Keratinocyte (primary cell): Measurements from ENCODE around the gene NDUFAF8. TPM values are rescaled to one million over a fixed set of nuclear protein-coding genes. Genes with fewer than 3 reads are reported as not detected.

Experiments
- DNase-seq: peaks from one replicate; pipeline ENCODE4 v3.0.0-alpha.2; 2011; ENCODE audit warnings: low read depth, missing footprints, low spot score
- FAIRE-seq: peaks from 2 replicates; lab custom pipeline; 2011; peaks lifted over from hg19 to GRCh38; lab: Jason Lieb, UNC
- H2AFZ ChIP-seq: 2 replicates; pipeline ENCODE4 v1.6.0; 2012; ENCODE audit warnings: low read length, control low read depth, inconsistent platforms; ENCODE audit not compliant: control insufficient read depth
- H3K27ac ChIP-seq: 2 replicates; pipeline ENCODE4 v1.5.1; 2011; ENCODE audit warnings: low read length; ENCODE audit not compliant: control insufficient read depth, insufficient read depth
- H3K27me3 ChIP-seq: 3 replicates; pipeline ENCODE4 v1.6.0; 2011; ENCODE audit warnings: low read length; ENCODE audit not compliant: control insufficient read depth, insufficient read depth; ENCODE audit errors: extremely low read depth
- H3K36me3 ChIP-seq, 2 experiments: 2 replicates in 1 of 2; 3 replicates in 1 of 2; pipeline ENCODE4 v1.5.1; 2011; ENCODE audit warnings: low read length in 2 of 2, mild to moderate bottlenecking in 1 of 2; ENCODE audit not compliant: control insufficient read depth in 2 of 2, insufficient read depth in 2 of 2; ENCODE audit errors: extremely low read depth in 1 of 2
- H3K4me1 ChIP-seq: 3 replicates; pipeline ENCODE4 v1.5.1; 2011; ENCODE audit warnings: low read length; ENCODE audit not compliant: control insufficient read depth, insufficient read depth; ENCODE audit errors: extremely low read depth
- H3K4me2 ChIP-seq: 3 replicates; pipeline ENCODE4 v1.6.0; 2011; ENCODE audit warnings: low read depth, low read length; ENCODE audit not compliant: control insufficient read depth, insufficient read depth; ENCODE audit errors: extremely low read depth
- H3K4me3 ChIP-seq, 3 experiments: fragments of 200-600 bp in 1 of 3; sonication (generic) in 1 of 3; 2 replicates in 2 of 3; 3 replicates in 1 of 3; pipeline ENCODE4 v1.5.1; 2011 to 2016; ENCODE audit warnings: low read length in 3 of 3, mild to moderate bottlenecking in 3 of 3, control low read depth in 2 of 3, inconsistent platforms in 1 of 3, low read depth in 1 of 3, mixed read lengths in 1 of 3, mixed run types in 1 of 3, moderate library complexity in 1 of 3; ENCODE audit not compliant: control insufficient read depth in 2 of 3, insufficient read depth in 2 of 3; ENCODE audit errors: extremely low read depth in 1 of 3
- H3K79me2 ChIP-seq: 2 replicates; pipeline ENCODE4 v1.6.0; 2012; ENCODE audit warnings: low read length; ENCODE audit not compliant: control insufficient read depth, insufficient read depth
- H3K9ac ChIP-seq: 3 replicates; pipeline ENCODE4 v1.6.0; 2011; ENCODE audit warnings: low read length; ENCODE audit not compliant: control insufficient read depth, insufficient read depth; ENCODE audit errors: extremely low read depth
- H3K9me1 ChIP-seq: 3 replicates; pipeline ENCODE4 v1.6.0; 2011; ENCODE audit warnings: low read length; ENCODE audit not compliant: control insufficient read depth, insufficient read depth; ENCODE audit errors: extremely low read depth
- H3K9me3 ChIP-seq: 2 replicates; pipeline ENCODE4 v1.5.1; 2012; ENCODE audit warnings: low read depth, low read length; ENCODE audit not compliant: control insufficient read depth
- H4K20me1 ChIP-seq: 3 replicates; pipeline ENCODE4 v1.6.0; 2011; ENCODE audit warnings: low read length; ENCODE audit not compliant: control insufficient read depth, insufficient read depth; ENCODE audit errors: extremely low read depth
- EZH2 ChIP-seq: IDR thresholded peaks from one replicate; pipeline ENCODE4 v1.6.1; 2012; ENCODE audit warnings: inconsistent platforms, mild to moderate bottlenecking, low read length, moderate library complexity
- dilution Hi-C: fragments of 300-500 bp; cut with MboI; formaldehyde crosslinking; loops from one replicate; pipeline ENCODE4 v1.7.0; 2020; ENCODE audit warnings: low sequenced_read_pairs; ENCODE audit not compliant: extremely low pct_ligation_motif_present
- polyA plus RNA-seq, 5 experiments: library from polyadenylated mRNA; depleted of rRNA in 3 of 5; stranded (reverse) in 3 of 5; stranded (forward) in 1 of 5; unstranded in 1 of 5; fragments of >200 nt; gene quantifications; 1 replicate in 1 of 5; 2 replicates in 3 of 5; 3 replicates in 1 of 5; pipeline versions ENCODE4 v1.2.1 to v1.2.3, GENCODE V29; 2011 to 2012; ENCODE audit warnings: missing spikeins in 2 of 5, low read depth in 1 of 5, low replicate concordance in 1 of 5
- TF ChIP-seq, protein P1 (sequence below), 3 experiments: IDR thresholded peaks in 1 of 3; conservative IDR thresholded peaks in 1 of 3; optimal IDR thresholded peaks in 1 of 3; 2 replicates in 2 of 3; 3 replicates in 1 of 3; pipeline versions ENCODE3 to v1.5.1; 2011; ENCODE audit warnings: low read length in 3 of 3, mild to moderate bottlenecking in 3 of 3, moderate library complexity in 2 of 3, control low read depth in 1 of 3, inconsistent platforms in 1 of 3; ENCODE audit not compliant: insufficient read depth in 2 of 3; ENCODE audit errors: extremely low read depth in 1 of 3

The NDUFAF8 gene
- polyA plus RNA-seq, 1 donor (not counting 4 experiments of a cell fraction or from before 2014, with no cell fraction given), result 171 TPM

GRCh38 chr17:81267390-81268067, 28.4 kb downstream of the NDUFAF8 start:
- Histone ChIP-seq H3K27ac (no peak overlapping the region), H3K4me3 (no peak overlapping the region), H2AFZ (no peak overlapping the region), H3K9me1 (peaks cover 2% of the 10 kb centered on the region), H3K9me3 (no peaks in the 10 kb centered on the region), H4K20me1 (peaks cover 4% of the 10 kb centered on the region), H3K9ac (no peak overlapping the region), H3K36me3 (peaks cover 20 to 25% of the 10 kb centered on the region in 2 experiments), H3K79me2 (no peaks in the 10 kb centered on the region), H3K4me1 (peaks cover 11% of the 10 kb centered on the region), H3K4me2 (no peak overlapping the region), H3K27me3 (no peaks in the 10 kb centered on the region)
- DNase-seq (no peak), FAIRE-seq (no peak)
- dilution Hi-C loops, result no loop called here
- TF ChIP-seq, protein P1, sequence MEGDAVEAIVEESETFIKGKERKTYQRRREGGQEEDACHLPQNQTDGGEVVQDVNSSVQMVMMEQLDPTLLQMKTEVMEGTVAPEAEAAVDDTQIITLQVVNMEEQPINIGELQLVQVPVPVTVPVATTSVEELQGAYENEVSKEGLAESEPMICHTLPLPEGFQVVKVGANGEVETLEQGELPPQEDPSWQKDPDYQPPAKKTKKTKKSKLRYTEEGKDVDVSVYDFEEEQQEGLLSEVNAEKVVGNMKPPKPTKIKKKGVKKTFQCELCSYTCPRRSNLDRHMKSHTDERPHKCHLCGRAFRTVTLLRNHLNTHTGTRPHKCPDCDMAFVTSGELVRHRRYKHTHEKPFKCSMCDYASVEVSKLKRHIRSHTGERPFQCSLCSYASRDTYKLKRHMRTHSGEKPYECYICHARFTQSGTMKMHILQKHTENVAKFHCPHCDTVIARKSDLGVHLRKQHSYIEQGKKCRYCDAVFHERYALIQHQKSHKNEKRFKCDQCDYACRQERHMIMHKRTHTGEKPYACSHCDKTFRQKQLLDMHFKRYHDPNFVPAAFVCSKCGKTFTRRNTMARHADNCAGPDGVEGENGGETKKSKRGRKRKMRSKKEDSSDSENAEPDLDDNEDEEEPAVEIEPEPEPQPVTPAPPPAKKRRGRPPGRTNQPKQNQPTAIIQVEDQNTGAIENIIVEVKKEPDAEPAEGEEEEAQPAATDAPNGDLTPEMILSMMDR (optimal IDR thresholded peaks at IDR 0.05 in 1 of 3, IDR thresholded peaks at IDR 0.05 in 1 of 3, conservative IDR thresholded peaks at IDR 0.05 in 1 of 3; ENCODE audit: extremely low read depth in 1 of 3, insufficient read depth in 2 of 3, low read length in 3 of 3), result no peak

DNA sequence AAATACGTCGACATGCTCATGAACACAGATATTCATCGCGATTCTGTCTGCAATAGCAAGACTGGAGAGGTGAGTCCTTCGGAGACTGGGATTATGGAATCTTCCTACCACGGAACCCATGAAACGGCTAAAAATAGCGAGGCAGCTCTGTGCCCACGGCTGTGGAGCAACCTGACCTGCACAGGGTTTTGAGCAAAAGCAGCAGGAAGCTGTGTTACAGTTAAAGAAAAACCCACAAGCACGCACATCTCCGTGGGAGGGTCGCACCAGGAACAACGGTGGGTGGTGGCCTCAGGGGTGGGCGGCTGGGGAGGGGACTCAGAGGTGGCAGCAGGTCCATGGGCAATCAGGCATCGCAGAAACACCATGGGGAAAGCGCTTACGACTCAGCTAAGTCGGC, 31.2 kb downstream of the NDUFAF8 start:
- no peak overlapping the region for H2AFZ ChIP-seq
- no peaks in the 10 kb centered on the region for H3K27me3 ChIP-seq
- no peak for FAIRE-seq
- dilution Hi-C loops, result no loop called here
- peaks cover 4% of the 10 kb centered on the region for H4K20me1 ChIP-seq
- H3K9me3 ChIP-seq, result no peaks in the 10 kb centered on the region
- TF ChIP-seq, protein P1 (optimal IDR thresholded peaks at IDR 0.05 in 1 of 3, IDR thresholded peaks at IDR 0.05 in 1 of 3, conservative IDR thresholded peaks at IDR 0.05 in 1 of 3; ENCODE audit: extremely low read depth in 1 of 3, insufficient read depth in 2 of 3, low read length in 3 of 3), result no peak
- TF ChIP-seq EZH2, result no peak
- no peak overlapping the region for H3K4me3 ChIP-seq
- H3K4me2 ChIP-seq, result no peak overlapping the region
- no peak overlapping the region for H3K27ac ChIP-seq
- peaks cover 21 to 25% of the 10 kb centered on the region in 2 experiments for H3K36me3 ChIP-seq
- DNase-seq, result no peak
- H3K4me1 ChIP-seq, result peaks cover 11% of the 10 kb centered on the region
- H3K9me1 ChIP-seq, result peaks cover 2% of the 10 kb centered on the region
- H3K79me2 ChIP-seq, result no peaks in the 10 kb centered on the region
- H3K9ac ChIP-seq, result no peak overlapping the region
